Nephron (organoid): ENCODE data around the gene AXL.

Source experiments
- H3K27ac Mint-ChIP-seq, 3 experiments: 2 replicates each; pipeline ENCODE4 v1.8.0; 2020; ENCODE audit warnings: mixed read lengths in 3 of 3, mild to moderate bottlenecking in 2 of 3, moderate library complexity in 1 of 3
- H3K27me3 Mint-ChIP-seq: 2 replicates; pipeline ENCODE4 v1.8.0; 2021; ENCODE audit warnings: low read depth, mild to moderate bottlenecking, moderate library complexity, mixed read lengths
- H3K36me3 Mint-ChIP-seq: 2 replicates; pipeline ENCODE4 v1.8.0; 2020; ENCODE audit warnings: low read depth, mixed read lengths
- H3K4me1 Mint-ChIP-seq: 2 replicates; pipeline ENCODE4 v1.8.0; 2020; ENCODE audit warnings: mixed read lengths
- H3K4me3 Mint-ChIP-seq, 3 experiments: 2 replicates each; pipeline ENCODE4 v1.8.0; 2020; ENCODE audit warnings: mild to moderate bottlenecking in 3 of 3, mixed read lengths in 3 of 3, moderate library complexity in 2 of 3
- H3K9me3 Mint-ChIP-seq: 2 replicates; pipeline ENCODE4 v1.8.0; 2020; ENCODE audit warnings: mixed read lengths
- CTCF ChIP-seq, 3 experiments: fragments of 200-600 bp; sonication (generic); IDR thresholded peaks; one replicate each; pipeline ENCODE4 v1.5.0; 2021; ENCODE audit warnings: antibody characterized with exemption in 3 of 3; ENCODE audit not compliant: unreplicated experiment in 3 of 3

AXL gene

DNA sequence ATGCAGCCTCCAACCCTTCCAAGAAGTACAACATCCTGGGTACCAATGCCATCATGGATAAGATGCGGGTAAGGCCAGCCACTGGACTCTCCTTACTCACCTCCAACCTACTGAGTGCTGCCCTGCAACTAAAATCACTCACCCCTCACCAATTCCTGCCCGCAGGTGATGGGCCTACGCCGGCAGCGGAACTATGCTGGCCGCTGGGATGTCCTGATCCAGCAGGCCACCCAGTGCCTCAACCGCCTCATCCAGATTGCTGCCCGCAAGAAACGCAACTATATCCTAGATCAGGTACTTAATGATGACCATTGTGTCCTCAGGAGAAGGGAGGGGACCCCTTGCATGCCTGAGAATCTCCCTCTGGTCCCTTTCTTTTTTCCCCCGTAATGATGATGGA is 75.4 kb downstream of the AXL start:
- Mint-ChIP-seq H3K4me1 (peaks cover 27% of the 10 kb centered on the region), H3K27me3 (no peaks in the 10 kb centered on the region), H3K4me3 (no peak overlapping the region), H3K27ac (no peak overlapping the region), H3K9me3 (no peaks in the 10 kb centered on the region), H3K36me3 (peaks cover 88% of the 10 kb centered on the region)
- no peak for TF ChIP-seq CTCF (IDR thresholded peaks at IDR 0.05; ENCODE audit: unreplicated experiment in 3 of 3)

DNA sequence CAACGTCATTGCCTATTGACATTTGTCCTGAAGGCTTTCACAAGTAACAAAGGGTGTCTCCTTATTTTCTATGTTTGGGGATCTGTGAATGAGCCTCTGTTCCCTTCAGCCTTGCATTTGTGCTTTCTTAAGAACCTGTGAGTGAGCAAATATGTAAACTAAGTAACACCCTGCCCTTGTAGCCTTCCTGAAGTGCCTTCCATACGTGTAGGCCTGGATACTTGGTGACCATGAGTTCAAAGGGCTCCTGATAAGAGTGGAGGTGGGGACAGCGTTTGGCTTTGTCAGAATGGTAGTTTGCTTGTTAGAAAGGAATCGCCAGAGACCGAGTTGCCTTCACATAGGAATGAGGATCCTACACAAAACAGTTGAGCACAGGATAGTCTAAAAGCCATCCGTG is 76.5 kb downstream of the AXL start:
- no peaks in the 10 kb centered on the region for H3K9me3 Mint-ChIP-seq
- TF ChIP-seq CTCF (IDR thresholded peaks at IDR 0.05; ENCODE audit: unreplicated experiment in 3 of 3): no peak

GRCh38 chr19:41296433-41296871 is 77.4 kb downstream of the AXL start:
- no peaks in the 10 kb centered on the region for H3K9me3 Mint-ChIP-seq
- no peak overlapping the region for H3K4me3 Mint-ChIP-seq
- no peak for TF ChIP-seq CTCF (IDR thresholded peaks at IDR 0.05; ENCODE audit: unreplicated experiment in 3 of 3)
- H3K27me3 Mint-ChIP-seq: no peaks in the 10 kb centered on the region
- H3K4me1 Mint-ChIP-seq: peaks cover 42% of the 10 kb centered on the region
- peak overlapping the region in 1 of 3 experiments; percentile 87 for H3K27ac Mint-ChIP-seq
- peaks cover 88% of the 10 kb centered on the region for H3K36me3 Mint-ChIP-seq

More for the DNA sequence above, 76.5 kb downstream of the AXL start:
- no peaks in the 10 kb centered on the region for H3K27me3 Mint-ChIP-seq
- peaks cover 39% of the 10 kb centered on the region for H3K4me1 Mint-ChIP-seq
- no peak overlapping the region for H3K27ac Mint-ChIP-seq
- H3K36me3 Mint-ChIP-seq: peaks cover 90% of the 10 kb centered on the region
- H3K4me3 Mint-ChIP-seq: no peak overlapping the region

- Mint-ChIP-seq H3K36me3 (peaks cover 87% of the 10 kb centered on the region), H3K27ac (peak overlapping the region; percentile 69 to 87 (median 76)), H3K27me3 (no peaks in the 10 kb centered on the region), H3K9me3 (no peaks in the 10 kb centered on the region), H3K4me1 (peaks cover 42% of the 10 kb centered on the region), H3K4me3 (peak overlapping the region in 1 of 3 experiments; percentile 54)
- no peak for TF ChIP-seq CTCF (IDR thresholded peaks at IDR 0.05; ENCODE audit: unreplicated experiment in 3 of 3)
These were observed 78.8 kb downstream of the AXL start for GRCh38 chr19:41297628-41298347.

- no peak for TF ChIP-seq CTCF (IDR thresholded peaks at IDR 0.05; ENCODE audit: unreplicated experiment in 3 of 3)
- Mint-ChIP-seq H3K9me3 (no peaks in the 10 kb centered on the region), H3K27ac (peak overlapping the region; percentile 69 to 87 (median 76)), H3K4me1 (peaks cover 42% of the 10 kb centered on the region), H3K27me3 (no peaks in the 10 kb centered on the region), H3K36me3 (peaks cover 90% of the 10 kb centered on the region), H3K4me3 (peak overlapping the region in 1 of 3 experiments; percentile 54)
These were observed 79.4 kb downstream of the AXL start for GRCh38 chr19:41298348-41298964.
